ENCODE data around the gene SGCD.

SGCD gene

GRCh38 chr5:156332245-156332644, 5.3 kb downstream of the SGCD start:
- H3K9ac ChIP-seq (ENCODE audit: low read depth, low read length), result no peak overlapping the region
- no peaks in the 10 kb centered on the region for H3K36me3 ChIP-seq (ENCODE audit: insufficient read depth, low read length)
- H3K4me1 ChIP-seq (ENCODE audit: insufficient read depth, low read length), result peaks cover 5% of the 10 kb centered on the region; the same call in 1 of the 2 replicates
- H3K9me3 ChIP-seq (ENCODE audit: control insufficient read depth, insufficient read depth, low read length), result no peaks in the 10 kb centered on the region

GRCh38 chr5:156339139-156339841, 12.3 kb downstream of the SGCD start:
- Histone ChIP-seq H3K36me3 (ENCODE audit: insufficient read depth, low read length) (no peaks in the 10 kb centered on the region), H3K4me1 (ENCODE audit: insufficient read depth, low read length) (no peaks in the 10 kb centered on the region), H3K9ac (ENCODE audit: low read depth, low read length) (no peak overlapping the region), H3K9me3 (ENCODE audit: control insufficient read depth, insufficient read depth, low read length) (no peaks in the 10 kb centered on the region)

GRCh38 chr5:156340893-156341292, 13.9 kb downstream of the SGCD start:
- Histone ChIP-seq H3K9ac (ENCODE audit: low read depth, low read length) (no peak overlapping the region), H3K4me1 (ENCODE audit: insufficient read depth, low read length) (no peaks in the 10 kb centered on the region)

GRCh38 chr5:156350256-156350655, 23.3 kb downstream of the SGCD start:
- Histone ChIP-seq H3K9ac (ENCODE audit: low read depth, low read length) (no peak overlapping the region), H3K36me3 (ENCODE audit: insufficient read depth, low read length) (no peaks in the 10 kb centered on the region), H3K9me3 (ENCODE audit: control insufficient read depth, insufficient read depth, low read length) (no peaks in the 10 kb centered on the region), H3K4me1 (ENCODE audit: insufficient read depth, low read length) (peaks cover 4% of the 10 kb centered on the region; the same call in 1 of the 2 replicates)

More at GRCh38 chr5:156340893-156341292, 13.9 kb downstream of the SGCD start:
- no peaks in the 10 kb centered on the region for H3K36me3 ChIP-seq (ENCODE audit: insufficient read depth, low read length)
- H3K9me3 ChIP-seq (ENCODE audit: control insufficient read depth, insufficient read depth, low read length), result no peaks in the 10 kb centered on the region

GRCh38 chr5:156351423-156351822, 24.5 kb downstream of the SGCD start:
- H3K9ac ChIP-seq (ENCODE audit: low read depth, low read length), result no peak overlapping the region
- peaks cover 4% of the 10 kb centered on the region; the same call in 1 of the 2 replicates for H3K4me1 ChIP-seq (ENCODE audit: insufficient read depth, low read length)
- no peaks in the 10 kb centered on the region for H3K9me3 ChIP-seq (ENCODE audit: control insufficient read depth, insufficient read depth, low read length)
- no peaks in the 10 kb centered on the region for H3K36me3 ChIP-seq (ENCODE audit: insufficient read depth, low read length)

- Histone ChIP-seq H3K36me3 (ENCODE audit: insufficient read depth, low read length) (no peaks in the 10 kb centered on the region), H3K4me1 (ENCODE audit: insufficient read depth, low read length) (no peaks in the 10 kb centered on the region), H3K9ac (ENCODE audit: low read depth, low read length) (no peak overlapping the region), H3K9me3 (ENCODE audit: control insufficient read depth, insufficient read depth, low read length) (no peaks in the 10 kb centered on the region)
Measured at GRCh38 chr5:156354571-156354970, 27.6 kb downstream of the SGCD start.

- H3K36me3 ChIP-seq (ENCODE audit: insufficient read depth, low read length), result no peaks in the 10 kb centered on the region
Measured at GRCh38 chr5:156356238-156356637, 29.3 kb downstream of the SGCD start.

GRCh38 chr5:156359476-156359875, 32.5 kb downstream of the SGCD start:
- H3K9ac ChIP-seq (ENCODE audit: low read depth, low read length), result no peak overlapping the region
- no peaks in the 10 kb centered on the region for H3K9me3 ChIP-seq (ENCODE audit: control insufficient read depth, insufficient read depth, low read length)
- H3K36me3 ChIP-seq (ENCODE audit: insufficient read depth, low read length), result no peaks in the 10 kb centered on the region
- no peaks in the 10 kb centered on the region for H3K4me1 ChIP-seq (ENCODE audit: insufficient read depth, low read length)

More at GRCh38 chr5:156356238-156356637, 29.3 kb downstream of the SGCD start:
- Histone ChIP-seq H3K4me1 (ENCODE audit: insufficient read depth, low read length) (no peaks in the 10 kb centered on the region), H3K9me3 (ENCODE audit: control insufficient read depth, insufficient read depth, low read length) (no peaks in the 10 kb centered on the region), H3K9ac (ENCODE audit: low read depth, low read length) (no peak overlapping the region)

GRCh38 chr5:156361436-156362109, 34.6 kb downstream of the SGCD start:
- Histone ChIP-seq H3K9ac (ENCODE audit: low read depth, low read length) (no peak overlapping the region), H3K4me1 (ENCODE audit: insufficient read depth, low read length) (no peaks in the 10 kb centered on the region; the same call in 1 of the 2 replicates), H3K9me3 (ENCODE audit: control insufficient read depth, insufficient read depth, low read length) (no peaks in the 10 kb centered on the region), H3K36me3 (ENCODE audit: insufficient read depth, low read length) (no peaks in the 10 kb centered on the region)

- Histone ChIP-seq H3K36me3 (ENCODE audit: insufficient read depth, low read length) (no peaks in the 10 kb centered on the region), H3K9ac (ENCODE audit: low read depth, low read length) (no peak overlapping the region), H3K9me3 (ENCODE audit: control insufficient read depth, insufficient read depth, low read length) (no peaks in the 10 kb centered on the region), H3K4me1 (ENCODE audit: insufficient read depth, low read length) (no peaks in the 10 kb centered on the region; the same call in 1 of the 2 replicates)
Measured at GRCh38 chr5:156363861-156364260, 36.9 kb downstream of the SGCD start.

GRCh38 chr5:156366521-156366920, 39.6 kb downstream of the SGCD start:
- Histone ChIP-seq H3K9me3 (ENCODE audit: control insufficient read depth, insufficient read depth, low read length) (no peaks in the 10 kb centered on the region), H3K36me3 (ENCODE audit: insufficient read depth, low read length) (no peaks in the 10 kb centered on the region), H3K9ac (ENCODE audit: low read depth, low read length) (no peak overlapping the region), H3K4me1 (ENCODE audit: insufficient read depth, low read length) (no peaks in the 10 kb centered on the region; the same call in 1 of the 2 replicates)

GRCh38 chr5:156367597-156367996, 40.6 kb downstream of the SGCD start:
- Histone ChIP-seq H3K9me3 (ENCODE audit: control insufficient read depth, insufficient read depth, low read length) (no peaks in the 10 kb centered on the region), H3K36me3 (ENCODE audit: insufficient read depth, low read length) (no peaks in the 10 kb centered on the region), H3K4me1 (ENCODE audit: insufficient read depth, low read length) (no peaks in the 10 kb centered on the region; the same call in 1 of the 2 replicates), H3K9ac (ENCODE audit: low read depth, low read length) (no peak overlapping the region)

GRCh38 chr5:156375895-156376495, 49.0 kb downstream of the SGCD start:
- Histone ChIP-seq H3K9me3 (ENCODE audit: control insufficient read depth, insufficient read depth, low read length) (no peaks in the 10 kb centered on the region), H3K36me3 (ENCODE audit: insufficient read depth, low read length) (no peaks in the 10 kb centered on the region)

GRCh38 chr5:156376751-156377150, 49.8 kb downstream of the SGCD start:
- H3K9ac ChIP-seq (ENCODE audit: low read depth, low read length), result no peak overlapping the region
- no peaks in the 10 kb centered on the region for H3K9me3 ChIP-seq (ENCODE audit: control insufficient read depth, insufficient read depth, low read length)
- peaks cover 4% of the 10 kb centered on the region; the same call in 1 of the 2 replicates for H3K4me1 ChIP-seq (ENCODE audit: insufficient read depth, low read length)
- no peaks in the 10 kb centered on the region for H3K36me3 ChIP-seq (ENCODE audit: insufficient read depth, low read length)

More at GRCh38 chr5:156375895-156376495, 49.0 kb downstream of the SGCD start:
- peaks cover 2% of the 10 kb centered on the region; the same call in 1 of the 2 replicates for H3K4me1 ChIP-seq (ENCODE audit: insufficient read depth, low read length)
- no peak overlapping the region for H3K9ac ChIP-seq (ENCODE audit: low read depth, low read length)
